ENCODE results near the gene SLC2A9.
A peak's percentile ranks its signal among the peaks of the same experiment; 100 is the strongest.

SLC2A9 gene

GRCh38 chr4:10020871-10021652, at the start of gene SLC2A9:
TSS of gene SLC2A9 (minus strand) at chr4:10021497. CDS start at chr4:10021429, 68 bp downstream.
- no peak for DNase-seq

- DNase-seq, result no peak
Measured at GRCh38 chr4:10069075-10069642, 47.9 kb upstream of the SLC2A9 start.

- no peak for DNase-seq
Measured at GRCh38 chr4:10066670-10067651, 45.7 kb upstream of the SLC2A9 start.

GRCh38 chr4:10066206-10066605, 44.9 kb upstream of the SLC2A9 start:
- no peak for DNase-seq

- DNase-seq, result peak; percentile 86
Measured at GRCh38 chr4:10063544-10064300, 42.4 kb upstream of the SLC2A9 start.

- DNase-seq, result no peak
Measured at GRCh38 chr4:10061650-10062415, 40.5 kb upstream of the SLC2A9 start.

- DNase-seq, result no peak
Measured at GRCh38 chr4:10058371-10058770, 37.1 kb upstream of the SLC2A9 start.

- no peak for DNase-seq
Measured at GRCh38 chr4:10057023-10057395, 35.7 kb upstream of the SLC2A9 start.

- no peak for DNase-seq
Measured at GRCh38 chr4:10056334-10057022, 35.2 kb upstream of the SLC2A9 start.

GRCh38 chr4:10055871-10056270, 34.6 kb upstream of the SLC2A9 start:
- DNase-seq, result no peak

- no peak for DNase-seq
Measured at GRCh38 chr4:10054571-10055041, 33.3 kb upstream of the SLC2A9 start.

- no peak for DNase-seq
Measured at GRCh38 chr4:10053635-10054453, 32.5 kb upstream of the SLC2A9 start.

- DNase-seq, result no peak
Measured at GRCh38 chr4:10051517-10052135, 30.3 kb upstream of the SLC2A9 start.

- DNase-seq, result no peak
Measured at GRCh38 chr4:10050721-10051120, 29.4 kb upstream of the SLC2A9 start.

GRCh38 chr4:10050261-10050661, 29.0 kb upstream of the SLC2A9 start:
- DNase-seq, result no peak

- DNase-seq, result no peak
Measured at GRCh38 chr4:10048941-10049697, 27.8 kb upstream of the SLC2A9 start.

GRCh38 chr4:10047967-10048366, 26.7 kb upstream of the SLC2A9 start:
- DNase-seq, result no peak

GRCh38 chr4:10046471-10046870, 25.2 kb upstream of the SLC2A9 start:
- no peak for DNase-seq

- DNase-seq, result no peak
Measured at GRCh38 chr4:10045481-10045880, 24.2 kb upstream of the SLC2A9 start.

Data from retina (tissue), 1 donor.